ENCODE data around the gene ZNF775.

Gene ZNF775

GRCh38 chr7:150415161-150416153 is 36.3 kb downstream of the ZNF775 start:
- no peak for DNase-seq

DNA sequence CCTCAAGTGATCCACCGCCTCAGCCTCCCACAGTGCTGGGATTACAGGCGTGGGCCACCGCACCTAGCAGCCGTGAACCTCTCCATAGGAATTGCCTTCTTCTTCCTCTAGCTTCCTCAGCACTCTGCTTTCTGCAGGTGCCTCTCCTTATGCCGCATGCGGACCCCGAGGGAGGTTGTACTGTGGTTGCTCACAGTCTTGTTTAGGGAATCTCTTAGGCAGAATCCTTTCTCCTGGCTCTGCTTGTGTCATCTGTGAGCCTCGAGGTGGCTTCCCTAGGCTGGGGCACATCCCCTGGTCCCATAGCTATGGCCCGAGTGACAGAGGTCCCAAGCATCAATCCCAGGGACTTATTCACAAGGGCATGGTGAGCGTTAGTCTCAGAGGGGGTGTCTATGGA is 38.1 kb downstream of the ZNF775 start:
- no peak for DNase-seq

DNA sequence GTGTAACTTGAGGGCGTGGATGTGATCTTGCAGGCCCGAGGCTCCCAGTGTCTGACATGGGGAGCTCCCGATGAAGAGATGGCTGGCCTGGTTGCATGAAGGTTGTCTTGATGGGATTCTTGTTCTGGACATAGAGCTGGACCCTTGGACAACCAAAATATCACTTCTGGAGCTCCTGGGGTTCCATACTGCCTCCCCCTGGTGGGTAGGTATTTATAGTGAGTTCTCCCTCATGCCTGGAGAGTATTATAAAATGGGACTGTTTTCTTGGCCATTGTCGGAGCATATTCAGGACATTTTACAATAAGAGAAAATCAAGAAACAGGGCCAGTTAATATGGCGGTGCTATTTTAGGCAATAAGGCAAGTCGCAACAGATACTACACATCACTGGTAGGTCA is 38.7 kb downstream of the ZNF775 start:
- no peak for DNase-seq

GRCh38 chr7:150420242-150420641 is 41.1 kb downstream of the ZNF775 start:
- no peak for DNase-seq

- DNase-seq, result peak in 1 of 2 experiments; percentile 56
These were observed 42.0 kb downstream of the ZNF775 start for GRCh38 chr7:150420987-150421674.

DNA sequence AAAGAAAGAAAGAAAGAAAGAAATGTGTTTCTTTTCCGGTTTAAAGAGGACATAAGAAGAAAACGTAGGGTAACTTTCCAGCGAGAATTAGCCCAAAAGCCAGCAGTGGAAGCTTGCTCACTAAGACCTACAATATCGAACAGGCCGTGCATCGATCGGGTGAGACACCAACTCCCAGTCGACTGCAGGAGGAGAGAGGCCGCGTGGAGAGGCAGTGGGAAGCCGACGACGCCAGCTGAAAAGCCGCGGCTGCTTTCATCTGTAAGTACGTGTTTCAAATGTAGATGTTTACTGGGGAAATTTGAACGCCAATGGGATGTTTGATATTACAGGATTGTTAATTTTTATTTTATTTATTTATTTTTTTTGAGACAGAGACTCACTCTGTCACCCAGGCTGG is 42.7 kb downstream of the ZNF775 start:
- DNase-seq, result no peak

DNA sequence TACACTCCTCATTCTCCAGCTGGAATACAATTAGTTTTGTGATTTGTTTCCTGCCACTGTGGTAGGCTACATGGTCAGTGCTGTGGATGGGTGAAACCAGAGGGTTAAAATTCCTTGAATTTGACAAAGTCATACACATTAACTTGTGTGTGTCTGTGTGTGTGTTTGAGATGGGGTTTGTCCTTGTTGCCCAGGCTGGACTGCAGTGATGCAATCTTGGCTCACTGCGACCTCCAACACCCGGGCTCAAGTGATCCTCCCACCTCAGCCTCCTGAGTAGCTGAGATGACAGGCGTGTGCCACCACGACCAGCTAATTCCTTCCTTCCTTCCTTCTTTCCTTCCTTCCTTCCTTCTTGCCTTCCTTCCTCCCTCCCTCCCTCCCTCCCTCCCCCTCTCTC is 46.5 kb downstream of the ZNF775 start:
- DNase-seq, result no peak

DNA sequence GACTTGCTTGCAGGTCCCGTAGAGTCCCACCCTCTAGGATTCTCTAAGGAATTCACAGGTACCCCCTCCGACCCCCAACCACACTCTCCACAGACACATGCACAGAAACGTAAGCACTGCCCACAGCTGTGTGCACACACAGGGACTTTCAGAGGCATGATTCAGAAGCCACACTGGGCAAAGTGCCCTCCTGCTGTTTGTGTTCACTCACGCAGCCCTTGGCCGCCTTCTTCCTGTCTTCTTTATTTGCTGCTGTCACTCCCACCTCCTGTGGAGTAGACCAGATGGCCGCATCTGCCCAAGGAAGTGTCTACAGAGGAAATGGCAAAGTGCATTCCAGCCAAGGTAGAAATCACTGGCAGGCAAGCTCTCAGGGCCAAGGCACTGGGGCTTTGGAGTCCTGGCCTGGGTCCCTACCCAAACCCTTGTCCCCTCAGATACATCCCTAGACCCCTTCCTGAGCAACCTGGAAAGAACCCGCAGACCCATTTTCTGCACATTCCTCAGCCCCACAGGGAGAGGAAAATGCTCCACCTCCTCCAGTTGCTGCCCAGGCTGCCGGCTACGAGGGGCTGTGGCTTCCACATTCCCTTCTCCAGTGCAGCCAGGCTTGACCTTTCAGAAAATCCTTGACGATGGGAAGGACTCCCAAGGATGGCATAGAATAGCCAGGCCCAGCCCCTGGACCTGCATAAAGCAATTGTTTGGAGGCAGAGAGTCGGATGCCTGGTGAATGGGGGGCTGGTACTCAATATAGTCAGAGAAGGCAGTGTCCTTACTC is 49.7 kb downstream of the ZNF775 start:
- DNase-seq, result no peak

DNA sequence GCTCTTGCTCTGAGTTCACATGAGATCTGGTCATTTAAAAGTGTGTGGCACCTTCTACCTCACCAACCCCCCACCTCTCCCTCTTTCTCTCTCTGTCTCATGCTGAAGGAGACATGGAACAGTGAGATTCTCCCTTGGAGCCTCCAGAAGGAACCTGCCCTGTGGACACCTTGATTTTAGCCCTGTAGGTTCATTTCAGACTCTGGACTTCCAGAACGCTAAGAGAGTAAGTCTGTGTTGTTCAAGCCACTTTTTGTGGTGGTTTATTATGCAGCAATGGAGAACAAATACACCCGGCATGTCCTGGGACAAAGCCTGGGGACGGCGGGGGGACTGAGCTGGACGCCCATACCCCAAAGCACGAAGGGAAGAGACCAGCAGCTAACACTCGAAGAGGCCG is 50.6 kb downstream of the ZNF775 start:
- DNase-seq, result no peak

DNA sequence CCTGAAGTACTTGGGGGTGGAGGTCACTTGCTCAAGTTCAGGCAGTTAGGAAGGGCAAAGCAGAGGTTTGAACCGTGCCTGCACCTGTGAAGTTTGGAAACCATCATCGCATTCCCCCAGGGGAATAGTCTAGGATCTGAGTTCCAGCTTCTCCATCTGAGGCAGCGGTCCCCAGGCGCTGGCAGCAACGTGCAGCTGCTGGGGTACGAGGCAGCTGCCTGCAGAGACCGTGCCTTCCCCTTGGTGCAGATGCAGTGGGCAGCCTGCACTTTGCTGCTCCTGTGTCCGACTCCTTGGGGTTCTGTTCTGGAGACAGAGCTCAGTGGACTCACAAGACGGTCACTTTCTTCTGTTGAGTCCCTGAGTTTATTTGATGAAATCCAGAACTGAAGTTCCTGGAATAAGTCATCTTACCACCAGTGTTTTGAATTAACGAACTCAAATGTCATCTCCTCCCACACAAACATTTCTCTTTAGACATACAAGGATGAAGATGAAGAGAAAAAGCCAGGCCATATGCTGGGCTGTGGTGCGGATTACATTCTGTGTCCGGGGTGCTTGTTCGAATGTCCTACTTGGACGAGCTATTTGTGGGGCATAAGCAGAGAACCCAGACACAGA is 51.4 kb downstream of the ZNF775 start:
- no peak for DNase-seq

- no peak for DNase-seq
These were observed 52.9 kb downstream of the ZNF775 start for GRCh38 chr7:150431839-150432658.

DNA sequence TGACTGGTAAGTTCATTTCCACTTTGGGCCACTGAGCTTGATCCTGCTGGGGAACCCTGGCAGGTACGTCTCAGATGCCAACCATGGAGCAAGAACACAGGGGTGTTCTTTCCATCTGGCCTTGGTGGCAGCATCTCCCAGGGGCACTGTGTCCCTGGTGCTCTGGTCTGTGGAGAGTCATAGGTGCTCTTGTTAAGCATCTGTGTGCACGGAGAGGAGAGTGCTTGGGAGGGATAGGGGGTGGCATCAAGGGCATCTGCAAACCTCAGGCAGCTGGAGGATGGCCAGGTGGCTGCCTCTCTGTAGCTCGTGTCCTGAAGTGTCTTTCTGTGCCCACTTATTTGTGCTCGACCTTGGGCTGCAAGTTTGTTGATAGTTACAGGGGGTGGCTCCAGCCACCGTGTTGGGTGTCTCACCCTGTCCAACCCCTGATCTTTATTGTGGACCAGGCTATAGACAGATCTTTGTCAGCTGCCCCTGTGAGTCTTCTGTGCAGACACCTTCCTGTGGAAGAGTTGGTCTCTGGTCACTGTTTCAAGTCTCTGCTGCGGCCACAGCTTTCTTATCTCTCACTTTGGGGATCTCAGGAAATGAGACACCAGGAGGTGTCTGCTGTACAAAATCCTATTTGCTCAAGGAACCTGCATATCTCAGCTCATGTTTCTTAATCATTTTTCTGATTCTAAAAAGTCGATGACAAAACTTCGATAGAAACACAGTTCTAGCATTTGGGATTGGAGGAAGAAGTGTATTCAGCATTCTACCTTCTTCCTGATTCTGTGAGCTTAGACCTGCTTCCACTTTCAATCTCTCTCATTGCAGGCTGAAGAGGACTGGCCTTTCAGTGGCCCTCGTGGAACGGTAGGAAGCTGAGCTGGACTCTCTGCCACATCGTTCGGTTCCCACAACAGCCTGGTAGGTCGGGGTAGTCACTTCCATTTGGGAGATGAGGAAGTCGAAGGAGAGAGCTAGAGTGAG is 54.1 kb downstream of the ZNF775 start:
- DNase-seq, result no peak

GRCh38 chr7:150434240-150434639 is 55.1 kb downstream of the ZNF775 start:
- no peak for DNase-seq

DNA sequence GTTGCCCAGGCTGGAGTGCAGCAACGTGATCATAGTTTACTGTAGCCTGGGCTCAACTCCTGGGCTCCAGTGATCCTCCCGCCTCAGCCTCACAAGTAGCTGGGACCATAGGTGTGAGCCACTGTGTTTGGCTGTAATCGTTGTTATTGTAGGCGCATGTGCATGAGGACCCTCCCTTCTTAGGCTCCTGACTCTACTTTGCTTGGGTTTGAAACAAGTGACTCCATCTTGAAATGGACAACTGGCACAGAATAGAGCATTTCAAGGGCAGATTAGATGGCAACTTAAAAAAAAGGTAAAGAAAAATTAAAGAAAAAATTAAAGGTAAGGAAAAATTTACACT is 55.9 kb downstream of the ZNF775 start:
- no peak for DNase-seq

GRCh38 chr7:150435390-150436073 is 56.4 kb downstream of the ZNF775 start:
- no peak for DNase-seq

DNA sequence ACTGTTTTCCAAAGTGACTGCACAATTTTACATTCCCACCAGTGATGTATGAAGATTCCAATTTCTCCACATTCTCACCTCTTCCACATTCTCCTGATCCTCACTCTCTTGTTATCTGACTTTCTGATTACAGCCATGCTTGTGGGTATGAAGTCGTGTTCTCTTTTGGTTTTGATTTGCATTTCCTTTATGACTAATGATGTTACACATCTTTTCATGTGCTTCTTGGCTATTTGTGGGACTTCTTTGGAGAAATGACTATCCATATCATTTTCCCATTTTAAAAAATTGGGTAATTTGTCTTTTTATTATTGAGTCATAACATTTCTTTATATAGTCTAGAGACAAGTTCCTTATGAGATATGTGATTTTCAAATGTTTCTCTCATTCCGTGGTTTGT is 60.8 kb downstream of the ZNF775 start:
- no peak for DNase-seq

DNA sequence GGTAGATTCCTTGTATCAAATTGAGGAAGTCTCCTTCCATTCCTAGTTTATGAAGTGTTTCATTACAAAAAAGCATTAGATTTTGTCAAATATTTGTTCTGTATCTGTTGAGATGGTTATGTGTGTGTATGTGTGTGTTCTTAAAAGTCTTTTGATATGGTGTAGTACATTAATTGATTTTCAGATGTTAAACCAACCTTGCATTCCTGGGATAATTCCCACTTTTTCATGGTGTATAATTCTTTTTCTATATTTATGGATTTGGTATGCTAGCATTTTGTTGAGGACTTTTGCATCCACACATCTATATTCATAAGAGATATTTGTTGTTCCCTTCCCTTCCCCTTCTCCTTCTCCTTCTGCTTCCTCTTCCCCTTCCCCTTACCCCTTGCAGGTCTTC is 62.4 kb downstream of the ZNF775 start:
- no peak for DNase-seq

DNA sequence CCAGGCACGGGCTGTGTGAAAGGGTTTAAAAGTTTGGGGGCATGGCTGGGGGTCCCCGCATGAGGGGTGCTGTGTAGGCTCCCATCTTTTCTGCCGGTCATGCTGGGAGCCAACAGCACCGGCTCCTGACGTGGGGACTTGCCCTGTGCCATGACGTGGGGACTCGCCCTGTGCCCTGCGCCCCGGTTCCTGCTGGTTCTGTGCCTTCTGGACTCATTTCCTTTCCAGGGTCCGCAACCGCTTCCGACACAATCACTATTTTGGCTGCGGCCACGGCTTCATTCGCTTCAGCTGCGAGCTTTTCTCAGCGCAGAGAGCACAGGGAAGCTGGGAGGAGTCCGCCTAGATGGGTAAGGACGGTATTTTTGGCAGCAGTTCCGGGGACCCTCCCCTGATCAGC is 63.7 kb downstream of the ZNF775 start:
- DNase-seq, result no peak

DNA sequence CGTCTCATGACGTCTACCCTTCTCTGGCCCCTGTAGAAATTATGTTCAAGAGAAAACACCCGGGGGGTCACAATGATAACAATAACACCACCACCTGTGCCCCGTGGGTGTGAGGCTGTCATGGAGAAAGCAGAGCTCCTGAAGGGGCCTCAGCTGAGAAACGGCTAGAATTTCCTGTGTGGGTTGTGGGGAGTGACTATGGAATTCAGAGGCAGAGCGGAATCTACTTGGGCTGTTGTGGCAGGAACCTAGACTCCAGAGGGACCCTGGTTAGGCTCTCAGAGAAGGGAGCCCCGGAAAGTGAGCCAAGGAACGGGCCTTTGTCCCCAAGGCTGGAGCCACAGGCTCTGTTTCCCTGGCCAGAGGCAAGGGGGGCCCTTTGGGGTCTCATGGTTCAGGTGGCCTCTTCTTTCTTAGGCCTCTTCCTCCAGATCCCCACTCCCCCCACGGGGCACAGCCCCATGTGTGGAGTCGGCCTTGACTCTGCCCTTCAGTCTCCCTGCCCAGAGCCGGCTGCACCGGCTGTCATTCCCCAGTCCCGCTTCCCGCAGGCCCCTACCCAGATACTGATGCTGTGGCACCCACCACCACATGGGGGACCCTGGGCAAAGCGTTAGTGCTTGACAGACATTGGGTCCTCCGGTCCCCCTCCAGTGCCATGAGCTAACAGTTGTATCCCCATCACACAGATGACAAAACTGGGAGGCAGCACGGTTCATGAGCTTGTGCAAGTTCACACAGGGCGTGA is 64.8 kb downstream of the ZNF775 start:
- DNase-seq, result no peak

All from cerebellar nuclear complex (tissue), 1 donor.